Activated CD4-positive, CD25-positive, alpha-beta regulatory T cell (primary cell): ENCODE data around the gene DCUN1D2.
A peak's percentile ranks its signal among the peaks of the same experiment; 100 is the strongest.
"Not testable (repeated sequence)": the region's sequence is repeated elsewhere in the genome, so short reads cannot be mapped to it uniquely, and the experiment has no call there.

Experiments used
- DNase-seq, 4 experiments: peaks; one replicate each; lab custom pipeline; 2025; lab: John Stamatoyannopoulos, UW

The DCUN1D2 gene

GRCh38 chr13:113489549-113490495 is 689 bp downstream of the DCUN1D2 start:
- peak in 1 of 4 experiments; percentile 31 for DNase-seq

DNA sequence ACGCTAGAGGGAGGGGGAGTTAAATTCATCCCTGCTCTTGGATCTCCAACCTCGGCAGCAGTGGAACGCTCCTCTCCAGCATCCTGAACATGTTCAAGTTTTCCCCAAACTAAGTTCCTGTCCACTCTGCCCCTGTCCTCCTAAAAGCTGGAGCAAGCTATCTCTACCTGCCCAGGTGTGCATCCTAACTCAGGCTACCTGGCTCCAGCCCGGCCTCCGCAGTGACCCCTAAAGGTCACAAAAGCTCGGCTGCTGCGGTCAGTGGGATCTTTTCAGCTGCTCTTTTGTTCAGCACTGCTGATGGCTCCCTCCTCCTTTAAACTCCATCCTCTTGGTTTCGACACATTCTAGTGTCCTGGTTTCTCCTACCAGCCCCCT is 1.4 kb downstream of the DCUN1D2 start:
- no peak for DNase-seq

GRCh38 chr13:113488283-113488682 is 2.2 kb downstream of the DCUN1D2 start:
- no peak for DNase-seq

DNA sequence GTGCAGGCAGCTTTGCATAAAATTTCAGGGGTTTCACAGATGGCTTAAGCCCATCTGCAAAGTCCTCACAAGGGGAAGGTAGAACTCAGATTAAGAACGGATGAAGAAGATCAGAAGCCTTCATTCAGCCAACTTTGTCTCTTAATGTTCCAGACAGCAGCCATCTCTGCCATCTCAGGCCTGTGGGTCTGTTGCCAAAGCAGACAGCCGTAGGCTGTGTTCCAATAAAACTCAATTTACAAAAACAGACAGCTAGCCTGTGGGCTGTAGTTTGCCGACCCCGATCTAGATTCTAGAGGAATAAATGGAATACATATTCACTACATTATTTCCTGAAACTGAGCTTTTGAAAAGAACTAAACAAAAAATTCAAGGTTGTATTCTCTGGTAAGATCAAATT is 3.8 kb downstream of the DCUN1D2 start:
- no peak for DNase-seq

- DNase-seq, result no peak
Measured at GRCh38 chr13:113485545-113485944, 5.0 kb downstream of the DCUN1D2 start.

DNA sequence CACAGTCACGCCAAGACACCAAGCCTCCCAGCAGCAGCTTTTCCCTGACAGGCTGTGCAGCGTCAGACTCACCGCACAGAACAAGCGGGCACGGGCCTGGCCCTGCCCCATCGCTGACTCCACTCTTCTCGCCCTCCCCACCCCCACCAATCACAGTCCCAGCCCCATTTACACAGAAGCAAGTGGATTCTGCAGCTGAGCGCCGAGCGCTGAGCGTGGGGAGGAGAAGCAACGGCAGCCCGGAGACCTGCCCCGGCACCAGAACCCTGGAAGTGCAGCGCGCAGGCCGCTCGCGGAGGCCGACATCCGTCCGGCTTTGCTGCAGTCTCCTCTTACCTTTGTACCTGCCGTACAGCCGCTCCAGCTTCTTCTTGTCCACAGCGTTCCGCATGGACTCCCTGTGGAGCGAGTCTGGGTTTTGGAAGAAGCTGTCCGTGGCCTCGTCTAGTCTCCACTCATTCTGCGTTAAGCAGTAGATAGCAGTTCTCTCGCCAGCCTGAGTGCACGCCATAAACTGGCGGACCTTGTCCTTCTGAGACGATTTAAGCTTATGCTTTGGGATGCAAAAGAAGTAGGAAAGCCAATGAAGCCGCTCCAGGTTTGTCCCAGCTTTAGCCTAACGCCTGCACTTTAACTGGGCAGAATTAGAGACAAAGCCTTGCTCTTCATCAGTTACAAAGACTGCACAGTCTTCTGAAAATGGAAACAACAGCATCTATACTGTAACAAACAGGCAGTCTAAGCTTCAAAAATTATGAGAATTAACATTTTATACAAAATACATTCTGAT is 6.8 kb downstream of the DCUN1D2 start:
- DNase-seq, result no peak

- DNase-seq, result no peak
Measured at GRCh38 chr13:113483081-113483480, 7.4 kb downstream of the DCUN1D2 start.

- no peak for DNase-seq
Measured at GRCh38 chr13:113479179-113479578, 11.3 kb downstream of the DCUN1D2 start.

- no peak for DNase-seq
Measured at GRCh38 chr13:113477724-113478123, 12.8 kb downstream of the DCUN1D2 start.

GRCh38 chr13:113476811-113477210 is 13.7 kb downstream of the DCUN1D2 start:
- DNase-seq, result no peak

GRCh38 chr13:113475911-113476310 is 14.6 kb downstream of the DCUN1D2 start:
- no peak for DNase-seq

- DNase-seq, result no peak
Measured at GRCh38 chr13:113475280-113475679, 15.2 kb downstream of the DCUN1D2 start.

GRCh38 chr13:113474179-113474578 is 16.3 kb downstream of the DCUN1D2 start:
- no peak for DNase-seq

DNA sequence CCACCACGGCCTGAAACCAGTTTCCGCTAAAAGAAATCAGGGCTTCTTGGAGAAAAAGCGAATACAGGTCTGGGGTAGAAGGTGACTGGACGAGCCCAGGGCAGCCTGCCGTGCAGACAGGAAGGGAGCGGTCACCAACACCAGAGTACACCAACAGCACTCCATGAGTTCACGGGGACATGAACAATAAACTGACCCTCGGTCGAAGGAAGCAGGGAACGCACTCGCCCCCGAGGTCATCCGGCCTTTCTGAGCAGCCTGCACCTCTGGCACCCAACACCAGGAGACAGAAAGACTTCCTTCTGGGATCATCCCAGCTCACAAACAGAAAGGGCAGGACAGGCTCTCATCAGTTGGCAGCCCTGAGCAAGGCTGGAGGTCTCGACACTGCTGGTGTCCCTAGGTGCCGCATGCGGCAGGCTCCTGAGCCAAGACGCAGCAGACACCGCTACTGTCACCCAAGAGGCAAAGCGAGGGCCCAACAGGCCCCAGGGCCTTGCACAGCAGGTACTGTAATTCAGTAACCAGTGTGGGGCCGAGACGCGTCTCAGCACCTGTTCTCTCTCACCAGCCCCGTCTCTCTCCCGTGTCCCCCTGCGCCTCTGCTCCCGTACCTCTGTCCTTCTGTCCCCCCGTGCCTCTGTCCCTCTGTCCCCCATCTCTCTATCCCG is 18.0 kb downstream of the DCUN1D2 start:
- no peak for DNase-seq

GRCh38 chr13:113471844-113472243 is 18.7 kb downstream of the DCUN1D2 start:
- DNase-seq, result no peak

DNA sequence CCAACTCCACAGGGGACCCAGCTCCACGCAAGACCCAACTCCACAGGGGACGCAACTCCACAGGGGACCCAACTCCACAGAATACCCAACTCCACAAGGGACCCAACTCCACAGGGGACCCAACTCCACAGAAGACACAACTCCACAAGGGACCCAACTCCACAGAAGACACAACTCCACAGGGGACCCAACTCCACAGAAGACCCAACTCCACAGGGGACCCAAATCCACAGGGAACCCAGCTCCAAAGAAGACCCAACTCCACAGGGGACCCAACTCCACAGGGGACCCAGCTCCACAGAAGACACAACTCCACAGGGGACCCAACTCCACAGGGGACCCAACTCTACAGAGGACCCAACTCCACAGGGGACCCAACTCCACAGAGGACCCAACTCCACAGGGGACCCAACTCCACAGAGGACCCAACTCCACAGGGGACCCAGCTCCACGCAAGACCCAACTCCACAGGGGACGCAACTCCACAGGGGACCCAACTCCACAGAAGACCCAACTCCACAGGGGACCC is 19.8 kb downstream of the DCUN1D2 start:
- not testable (repeated sequence) for DNase-seq

DNA sequence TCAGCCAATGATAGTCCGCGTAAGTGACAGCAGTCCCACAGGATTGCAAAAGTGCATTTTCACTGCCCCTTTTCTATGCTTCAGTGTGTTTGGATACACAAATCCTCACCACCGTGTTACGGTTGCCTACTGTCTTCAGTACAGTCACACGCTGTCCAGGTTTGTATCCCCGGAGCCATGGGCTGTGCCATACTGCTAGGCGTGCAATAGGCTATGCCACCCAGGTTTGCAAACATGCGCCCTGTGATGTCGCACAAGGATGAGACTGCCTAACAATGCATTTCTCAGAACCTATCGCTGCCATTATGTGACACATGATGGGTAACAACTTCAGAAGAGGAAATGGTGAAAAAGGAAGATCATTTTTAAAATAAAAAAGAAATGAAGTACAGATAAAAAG is 20.4 kb downstream of the DCUN1D2 start:
- DNase-seq, result no peak

- DNase-seq, result no peak
Measured at GRCh38 chr13:113469582-113469981, 20.9 kb downstream of the DCUN1D2 start.

- no peak for DNase-seq
Measured at GRCh38 chr13:113468472-113469201, 21.9 kb downstream of the DCUN1D2 start.

DNA sequence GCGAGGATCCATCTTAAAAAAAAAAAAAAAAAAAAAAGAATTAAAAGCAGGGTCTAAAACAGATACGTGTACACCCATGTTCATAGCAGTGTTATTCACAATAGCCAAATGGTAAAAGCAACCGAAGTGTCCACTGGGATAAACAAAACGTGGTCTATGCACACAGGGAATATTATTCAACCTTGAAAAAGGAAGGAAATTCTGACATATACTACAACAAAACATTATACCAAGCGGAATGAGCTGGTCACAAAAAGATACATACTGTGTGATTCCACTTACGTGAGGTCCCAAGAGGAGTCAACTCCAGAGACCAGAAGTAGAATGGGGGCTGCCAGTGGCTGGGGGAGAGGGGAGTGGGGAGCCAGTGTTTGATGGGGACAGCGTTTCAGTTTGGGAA is 22.5 kb downstream of the DCUN1D2 start:
- DNase-seq, result no peak

DNA sequence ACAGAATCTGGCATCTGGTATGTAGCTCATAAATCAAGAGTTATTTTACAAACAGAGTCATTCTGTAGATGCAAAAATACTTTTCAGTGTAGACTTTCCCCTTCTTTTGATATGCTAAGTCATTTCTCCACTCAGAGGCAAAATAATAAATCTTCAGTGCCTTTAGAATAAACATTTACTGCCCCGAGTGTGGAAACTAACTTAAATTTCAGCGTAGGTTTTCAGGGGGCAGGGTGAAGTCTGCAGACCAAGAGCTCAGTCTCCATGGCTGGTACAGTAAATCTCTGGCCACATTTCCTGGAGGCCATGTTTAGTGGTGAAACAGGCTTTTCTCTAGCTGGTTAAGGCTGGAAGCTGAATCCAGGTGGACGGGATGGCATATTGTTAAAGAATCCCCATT is 24.1 kb downstream of the DCUN1D2 start:
- DNase-seq, result no peak

DNA sequence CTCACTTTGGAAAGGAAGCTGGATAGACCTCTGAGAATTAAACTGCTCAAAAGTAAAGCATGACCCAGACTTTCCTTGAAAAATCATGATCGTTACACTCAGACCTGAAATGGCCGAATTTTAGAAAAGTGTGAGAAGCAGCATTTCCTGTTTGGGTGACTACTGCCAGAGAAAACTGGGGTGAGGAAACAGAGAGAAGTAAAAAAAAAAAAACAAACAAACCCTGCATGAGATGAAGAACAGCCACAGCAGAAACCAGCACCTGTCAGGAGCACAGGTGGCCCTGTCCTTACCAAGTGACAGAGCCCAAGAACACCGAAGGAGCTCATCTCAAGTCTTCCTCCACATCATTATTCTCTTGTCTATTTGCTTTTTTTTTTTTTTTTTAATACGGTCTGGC is 25.2 kb downstream of the DCUN1D2 start:
- DNase-seq, result no peak
